GM18870 (cell line): ENCODE results near the gene FSTL3.
"Not testable (repeated sequence)": the region's sequence is repeated elsewhere in the genome, so short reads cannot be mapped to it uniquely, and the experiment has no call there.

Experiments used
- ATAC-seq: cut with Tn5 transposase; IDR thresholded peaks from one replicate; pipeline ENCODE4 v1.9.1; 2021; ENCODE audit warnings: moderate library complexity; ENCODE audit not compliant: unreplicated experiment

Gene FSTL3

GRCh38 chr19:681029-682019, 5.1 kb downstream of the FSTL3 start:
- no peak for ATAC-seq

DNA sequence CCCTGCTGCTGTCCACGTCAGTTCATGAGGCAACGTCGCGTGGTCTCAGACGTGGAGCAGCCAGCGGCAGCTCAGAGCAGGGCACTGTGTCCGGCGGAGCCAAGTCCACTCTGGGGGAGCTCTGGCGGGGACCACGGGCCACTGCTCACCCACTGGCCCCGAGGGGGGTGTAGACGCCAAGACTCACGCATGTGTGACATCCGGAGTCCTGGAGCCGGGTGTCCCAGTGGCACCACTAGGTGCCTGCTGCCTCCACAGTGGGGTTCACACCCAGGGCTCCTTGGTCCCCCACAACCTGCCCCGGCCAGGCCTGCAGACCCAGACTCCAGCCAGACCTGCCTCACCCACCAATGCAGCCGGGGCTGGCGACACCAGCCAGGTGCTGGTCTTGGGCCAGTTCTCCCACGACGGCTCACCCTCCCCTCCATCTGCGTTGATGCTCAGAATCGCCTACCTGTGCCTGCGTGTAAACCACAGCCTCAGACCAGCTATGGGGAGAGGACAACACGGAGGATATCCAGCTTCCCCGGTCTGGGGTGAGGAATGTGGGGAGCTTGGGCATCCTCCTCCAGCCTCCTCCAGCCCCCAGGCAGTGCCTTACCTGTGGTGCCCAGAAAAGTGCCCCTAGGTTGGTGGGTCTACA, 6.6 kb downstream of the FSTL3 start:
- ATAC-seq: no peak

- ATAC-seq: no peak
These were observed 9.3 kb downstream of the FSTL3 start for GRCh38 chr19:685454-685931.

DNA sequence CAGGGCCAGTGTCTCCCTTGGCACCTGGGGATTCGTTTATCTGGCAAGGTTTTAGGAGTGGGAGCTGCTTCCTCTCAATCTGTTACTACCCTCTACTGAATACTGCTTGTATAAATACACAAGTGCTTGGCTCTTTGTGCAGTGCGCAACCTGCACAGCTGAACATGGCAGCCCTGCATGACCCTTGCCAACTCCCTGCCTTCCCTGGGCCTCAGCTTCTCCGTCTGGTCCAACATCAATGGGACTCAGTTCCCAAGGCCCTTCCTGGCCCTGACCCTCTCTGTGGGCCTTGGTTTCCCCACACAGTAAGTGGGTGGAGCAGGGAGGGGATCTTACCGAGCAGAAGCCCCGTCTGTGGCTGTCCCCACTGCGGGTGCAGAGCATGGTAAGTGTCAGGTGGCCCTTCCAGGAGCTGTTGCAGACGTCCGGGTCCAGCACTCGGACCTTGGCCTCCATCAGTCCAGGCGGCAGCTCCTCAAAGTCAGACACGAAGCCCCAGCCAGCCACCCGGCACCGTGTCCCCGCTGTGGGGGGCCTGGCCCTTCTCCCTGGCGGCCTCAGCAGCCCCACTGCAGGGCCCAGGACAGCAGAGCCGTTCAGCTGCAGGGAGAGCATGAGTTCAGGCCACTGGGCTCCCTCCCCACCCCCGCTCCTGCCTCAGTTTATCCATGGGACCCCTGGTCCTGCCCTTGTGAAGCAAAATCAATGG, 10.6 kb downstream of the FSTL3 start:
- ATAC-seq: no peak

DNA sequence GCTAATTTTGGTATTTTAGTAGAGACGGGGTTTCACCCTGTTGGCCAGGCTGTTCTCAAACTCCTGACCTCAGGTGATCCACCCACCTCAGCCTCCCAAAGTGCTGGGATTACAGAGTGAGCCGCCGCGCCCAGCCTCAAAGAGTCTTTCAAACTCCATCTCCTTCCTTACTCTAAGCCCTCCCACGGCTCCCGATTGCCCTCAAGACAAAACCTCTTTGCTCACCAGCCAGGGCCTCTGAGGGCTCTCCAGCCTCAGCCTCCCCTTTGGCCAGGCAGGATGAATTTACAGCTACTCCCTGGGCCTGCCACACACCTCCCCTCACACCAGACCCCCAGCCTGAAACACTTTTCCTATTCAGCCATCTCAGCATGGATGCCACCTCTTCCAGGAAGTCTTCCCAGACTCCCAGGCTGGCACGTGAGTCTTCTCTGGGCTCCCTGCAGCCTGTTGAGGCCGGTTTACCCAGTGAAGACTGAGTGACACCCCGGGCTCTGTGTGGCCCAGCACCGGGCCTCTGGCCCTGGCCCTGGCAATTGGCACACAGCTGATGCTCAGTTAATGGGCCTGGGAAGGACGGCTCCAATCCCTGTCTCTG, 11.5 kb downstream of the FSTL3 start:
- ATAC-seq: no peak

DNA sequence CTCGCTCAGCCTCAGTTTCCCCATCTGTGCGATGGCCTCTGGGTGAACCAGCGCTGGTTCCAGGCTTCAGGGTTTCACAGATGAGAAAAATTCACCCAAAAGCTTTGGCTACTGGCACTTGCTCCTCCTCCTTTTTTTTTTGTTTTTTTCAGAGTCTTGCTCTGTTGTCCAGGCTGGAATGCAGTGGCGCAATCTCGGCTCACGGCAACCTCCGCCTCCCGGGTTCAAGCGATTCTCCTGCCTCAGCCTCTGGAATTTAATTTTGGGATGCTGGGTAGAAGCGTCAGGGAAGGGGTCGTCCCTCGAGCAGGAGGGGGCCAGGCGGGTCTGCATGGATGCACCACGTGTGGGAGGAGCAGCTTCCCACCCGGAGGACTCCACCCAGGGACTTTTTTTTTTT, 12.0 kb downstream of the FSTL3 start:
- ATAC-seq: no peak

- no peak for ATAC-seq
These were observed 12.8 kb downstream of the FSTL3 start for GRCh38 chr19:688992-689391.

GRCh38 chr19:690203-690602, 14.0 kb downstream of the FSTL3 start:
- ATAC-seq: no peak

GRCh38 chr19:694481-695351, 18.5 kb downstream of the FSTL3 start:
- ATAC-seq: no peak

DNA sequence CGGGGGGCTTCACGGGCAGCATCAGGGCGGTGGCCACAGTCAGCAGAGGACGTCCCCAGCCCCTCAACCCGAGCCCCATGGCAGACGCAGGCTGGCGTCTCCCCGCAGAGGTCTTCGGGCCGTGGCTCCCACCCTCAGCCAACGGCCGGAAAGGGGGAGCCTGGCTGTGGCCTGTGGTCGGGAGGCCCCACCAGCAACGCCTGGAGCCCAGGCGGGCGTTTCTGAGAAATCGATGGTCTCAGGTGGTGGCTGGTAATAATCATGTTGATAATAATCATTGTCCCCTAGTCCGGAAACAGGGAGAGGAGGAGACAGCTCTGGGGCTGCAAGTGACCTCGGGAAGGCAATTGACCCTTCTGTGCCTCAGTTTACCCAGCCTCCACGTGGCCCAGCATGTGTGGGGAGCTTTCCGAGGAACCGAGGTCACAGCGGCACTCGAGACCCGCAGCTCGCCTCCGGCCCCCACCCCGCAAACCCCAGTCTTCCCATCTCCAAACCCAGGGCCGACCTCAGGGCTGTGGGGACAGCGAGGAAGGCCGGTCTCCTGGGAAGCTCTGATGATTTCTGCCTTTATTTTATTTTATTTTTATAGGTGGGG, 19.3 kb downstream of the FSTL3 start, which contains the start of gene PRSS57:
TSS of gene PRSS57 (minus strand) at position 101 of the 598 bp plus-strand sequence. CDS start at position 79, 22 bp downstream.
- ATAC-seq: no peak

DNA sequence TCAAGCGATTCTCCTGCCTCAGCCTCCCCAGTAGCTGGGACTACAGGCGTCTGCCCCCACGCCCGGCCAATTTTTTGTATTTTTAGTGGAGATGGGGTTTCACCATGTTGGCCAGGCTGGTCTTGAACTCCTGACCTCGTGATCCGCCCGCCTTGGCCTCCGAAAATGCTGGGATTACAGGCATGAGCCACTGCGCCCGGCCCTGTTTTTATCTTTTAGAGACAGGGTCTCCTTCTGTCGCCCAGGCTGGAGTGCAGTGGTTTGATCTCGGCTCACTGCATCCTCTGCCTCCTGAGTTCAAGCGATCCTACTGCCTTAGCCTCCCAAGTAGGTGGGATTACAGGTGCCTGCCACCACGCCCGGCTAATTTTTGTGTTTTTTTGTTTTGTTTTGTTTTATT, 22.3 kb downstream of the FSTL3 start:
- not testable (repeated sequence) for ATAC-seq

DNA sequence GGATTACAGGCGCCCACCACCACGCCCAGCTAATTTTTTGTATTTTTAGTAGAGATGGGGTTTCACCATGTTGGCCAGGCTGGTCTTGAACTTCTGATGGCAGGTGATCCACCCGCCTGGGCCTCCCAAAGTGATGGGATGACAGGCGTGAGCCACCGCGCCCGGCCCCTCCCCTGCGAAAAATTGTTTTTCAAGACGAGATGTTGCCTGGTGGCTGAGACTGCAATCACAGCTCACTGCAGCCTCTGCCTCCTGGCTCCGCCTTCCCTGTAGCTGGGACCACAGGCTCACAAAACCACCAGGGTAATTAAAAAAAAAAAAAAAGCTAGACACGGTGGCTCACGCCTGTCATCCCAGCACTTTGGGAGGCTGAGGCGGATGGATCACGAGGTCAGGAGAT, 23.7 kb downstream of the FSTL3 start:
- not testable (repeated sequence) for ATAC-seq

DNA sequence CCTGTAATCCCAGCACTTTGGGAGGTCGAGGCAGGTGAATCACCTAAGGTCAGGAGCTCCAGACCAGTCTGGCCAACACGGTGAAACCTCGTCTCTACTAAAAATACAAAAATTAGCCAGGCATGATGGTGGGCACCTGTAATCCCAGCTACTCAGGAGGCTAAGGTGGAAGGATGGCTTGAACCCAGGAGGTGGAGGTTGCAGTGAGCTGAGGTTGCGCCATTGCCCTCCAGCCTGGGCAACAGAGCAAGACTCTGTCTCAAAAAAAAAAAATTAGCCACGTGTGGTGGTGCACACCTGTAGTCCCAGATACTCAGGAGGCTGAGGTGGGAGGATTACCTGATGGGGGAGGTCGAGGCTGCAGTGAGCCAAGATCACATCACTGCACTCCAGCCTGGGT, 26.7 kb downstream of the FSTL3 start:
- not testable (repeated sequence) for ATAC-seq

DNA sequence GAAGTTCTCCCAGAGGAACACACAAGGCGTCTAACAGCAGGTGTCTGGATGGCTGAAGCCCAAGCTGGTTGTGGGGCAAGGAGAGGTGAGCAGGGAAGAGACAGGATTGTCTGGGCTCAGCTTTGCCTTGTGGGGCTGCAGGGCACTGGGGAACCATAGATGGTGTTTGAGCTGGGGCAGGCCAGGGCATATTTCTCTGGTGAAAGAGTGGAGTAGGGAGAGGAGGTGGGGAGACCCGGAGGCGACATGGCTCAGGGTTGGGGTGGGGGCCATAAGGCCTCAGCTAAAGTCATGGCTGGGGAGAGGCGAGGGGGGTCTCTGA, 27.1 kb downstream of the FSTL3 start:
- ATAC-seq: no peak

DNA sequence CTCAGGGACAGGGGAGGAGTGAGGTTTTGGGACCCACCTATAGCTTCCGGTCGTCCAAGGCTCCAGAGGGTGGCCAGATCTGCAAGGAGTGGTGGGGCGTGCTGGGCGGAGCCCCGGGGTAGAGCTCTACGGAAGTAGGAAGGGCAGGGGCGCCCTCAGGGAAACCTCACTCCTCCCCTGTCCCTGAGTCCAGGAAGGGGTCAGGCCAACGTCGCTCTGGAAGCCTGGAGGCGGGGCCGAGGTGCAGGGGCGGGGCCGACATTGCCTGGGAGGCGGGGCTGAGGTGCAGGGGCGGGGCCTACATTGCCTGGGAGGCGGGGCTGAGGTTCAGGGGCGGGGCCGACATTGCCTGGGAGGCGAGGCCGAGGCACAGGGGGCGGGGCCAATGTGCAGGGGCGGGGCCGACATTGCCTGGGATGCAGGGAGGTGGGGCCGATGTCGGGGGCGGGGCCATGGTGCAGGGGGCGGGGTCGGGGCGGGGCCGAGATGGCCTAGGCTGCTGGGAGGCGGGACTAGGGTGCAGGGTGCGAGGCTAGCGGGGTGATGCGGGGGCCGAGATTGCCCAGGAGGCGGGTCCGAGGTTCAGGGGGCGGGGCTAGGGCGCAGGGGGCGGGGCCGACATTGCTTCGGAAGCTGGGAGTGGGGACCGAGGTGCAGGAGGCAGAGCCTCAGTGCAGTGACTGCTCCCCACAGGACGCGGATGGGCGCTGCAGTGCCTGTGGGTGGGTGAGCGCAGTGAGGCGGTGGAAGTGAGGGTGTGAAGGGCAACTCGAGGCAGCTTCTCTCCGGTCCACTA, 27.7 kb downstream of the FSTL3 start:
- no peak for ATAC-seq

- no peak for ATAC-seq
These were observed 28.2 kb downstream of the FSTL3 start for GRCh38 chr19:704447-704741.

DNA sequence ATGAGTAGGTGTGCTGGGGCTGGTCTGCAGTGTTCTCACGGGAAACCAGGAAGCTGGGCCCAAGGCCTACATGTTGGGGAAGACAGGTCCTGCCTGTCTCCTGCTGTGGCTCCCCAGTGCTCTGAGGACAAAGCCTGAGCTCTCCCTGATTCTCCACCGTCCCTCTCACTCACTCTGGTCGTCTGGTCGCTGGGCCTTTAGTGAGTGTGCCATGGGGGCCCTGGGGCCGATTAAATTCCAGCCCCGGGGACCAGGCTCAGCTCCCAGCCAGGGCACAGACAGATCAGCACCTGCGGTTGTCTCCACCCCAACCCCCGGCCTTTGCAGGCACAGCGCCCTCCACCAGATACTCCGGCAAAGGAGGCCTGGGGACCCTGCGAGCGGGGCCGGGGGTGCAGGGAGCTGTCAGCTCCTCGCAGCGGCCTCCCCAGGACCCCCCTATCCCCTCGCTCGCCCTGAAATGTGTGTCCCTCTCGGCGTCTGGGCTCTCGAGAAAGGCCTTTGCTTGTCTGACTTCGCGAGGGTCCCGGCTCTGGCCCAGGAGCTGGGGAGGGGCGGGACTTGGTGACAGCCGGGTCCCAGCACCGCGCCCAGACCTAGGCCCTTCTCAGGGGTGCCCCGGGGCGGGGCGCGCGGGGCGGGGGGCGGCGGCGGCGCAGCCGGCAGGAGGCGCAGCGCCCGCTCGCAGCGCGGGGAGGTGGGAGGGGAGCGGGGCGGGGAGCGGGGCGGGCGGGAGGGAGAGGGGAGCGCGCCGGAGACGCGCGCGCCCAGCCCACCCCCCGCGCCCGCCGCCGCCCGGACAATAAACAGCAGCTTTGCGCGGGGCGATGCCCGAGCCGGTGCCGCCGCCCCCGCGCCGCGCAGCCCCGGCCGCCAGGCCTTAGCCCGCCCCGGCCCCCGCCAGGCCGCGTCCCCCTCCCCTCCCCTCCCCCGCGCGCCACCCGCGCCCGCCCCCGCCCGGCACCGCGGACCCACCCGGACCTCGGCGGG, 32.3 kb downstream of the FSTL3 start, which contains the start of gene PALM:
TSS of gene PALM (plus strand) at position 782 of the 990 bp plus-strand sequence. CDS start 212 bp downstream, outside the sequence.
- no peak for ATAC-seq
